Calu3 (cell line): ENCODE results near the gene DIAPH1. TPM values are rescaled to one million over a fixed set of nuclear protein-coding genes. Genes with fewer than 3 reads are reported as not detected.

Experiments used
- BruUV-seq: library from RNA; stranded (reverse); fragments of 400-500 nt; replicated peaks from 2 replicates; lab custom pipeline; 2021; lab: Mats Ljungman, UMichigan
- CTCF ChIA-PET: fragments of 300-600 bp; sonication (Branson Sonifier 250); formaldehyde crosslinking; loops from one replicate; lab custom pipeline; 2022; ENCODE audit warnings: antibody characterized with exemption; lab: Charles Lee
- DNase-seq: peaks from one replicate; pipeline ENCODE4 v3.0.0; 2022
- H3K27ac Mint-ChIP-seq: one replicate; pipeline ENCODE4 v1.8.0; 2022; ENCODE audit warnings: mixed read lengths; ENCODE audit not compliant: unreplicated experiment
- H3K27me3 Mint-ChIP-seq: one replicate; pipeline ENCODE4 v1.8.0; 2022; ENCODE audit warnings: mixed read lengths; ENCODE audit not compliant: unreplicated experiment
- H3K36me3 Mint-ChIP-seq: one replicate; pipeline ENCODE4 v1.8.0; 2022; ENCODE audit warnings: mild to moderate bottlenecking, moderate library complexity, mixed read lengths; ENCODE audit not compliant: insufficient read depth, unreplicated experiment
- H3K4me1 Mint-ChIP-seq: one replicate; pipeline ENCODE4 v1.8.0; 2022; ENCODE audit warnings: mild to moderate bottlenecking, low read depth, mixed read lengths; ENCODE audit not compliant: unreplicated experiment
- H3K4me3 Mint-ChIP-seq: one replicate; pipeline ENCODE4 v1.8.0; 2022; ENCODE audit warnings: mild to moderate bottlenecking, low read depth, moderate library complexity, mixed read lengths; ENCODE audit not compliant: unreplicated experiment
- H3K9me3 Mint-ChIP-seq: one replicate; pipeline ENCODE4 v1.8.0; 2022; ENCODE audit warnings: low read depth, mixed read lengths; ENCODE audit not compliant: unreplicated experiment
- CTCF ChIP-seq: fragments of 200-600 bp; IDR thresholded peaks from one replicate; pipeline ENCODE4 v1.8.0; 2022; ENCODE audit warnings: antibody characterized with exemption; ENCODE audit not compliant: unreplicated experiment
- intact Hi-C: fragments of 100-400 bp; cut with micrococcal nuclease; formaldehyde crosslinking; loops from one replicate; pipeline ENCODE4 v1.10.0; 2022; ENCODE audit not compliant: unreplicated experiment
- total RNA-seq: library from RNA; stranded (reverse); gene quantifications from 2 replicates; pipeline ENCODE4 v1.2.3, GENCODE V29; 2022

Gene DIAPH1
- total RNA-seq, 1 experiment from 2014 or later = 219 TPM

DNA sequence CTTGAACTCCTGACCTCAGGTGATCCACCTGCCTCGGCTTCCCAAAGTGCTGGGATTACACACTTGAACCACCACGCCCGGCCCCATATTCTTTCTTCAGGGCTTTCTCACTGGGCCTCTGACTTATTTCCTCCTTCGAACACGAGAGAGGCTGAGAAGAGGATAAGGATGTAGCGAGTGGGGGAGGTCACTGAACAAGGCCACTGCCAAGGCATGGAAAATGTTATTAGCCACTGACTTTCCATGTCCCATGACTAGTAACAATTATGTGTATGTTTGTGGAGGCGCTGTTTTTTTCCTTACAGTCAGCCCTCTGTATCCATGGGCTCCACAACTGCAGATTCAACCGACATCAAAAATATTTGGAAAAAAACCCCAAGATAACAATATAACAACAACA, 44.7 kb upstream of the DIAPH1 start:
- H3K4me3 Mint-ChIP-seq = no peak overlapping the region

DNA sequence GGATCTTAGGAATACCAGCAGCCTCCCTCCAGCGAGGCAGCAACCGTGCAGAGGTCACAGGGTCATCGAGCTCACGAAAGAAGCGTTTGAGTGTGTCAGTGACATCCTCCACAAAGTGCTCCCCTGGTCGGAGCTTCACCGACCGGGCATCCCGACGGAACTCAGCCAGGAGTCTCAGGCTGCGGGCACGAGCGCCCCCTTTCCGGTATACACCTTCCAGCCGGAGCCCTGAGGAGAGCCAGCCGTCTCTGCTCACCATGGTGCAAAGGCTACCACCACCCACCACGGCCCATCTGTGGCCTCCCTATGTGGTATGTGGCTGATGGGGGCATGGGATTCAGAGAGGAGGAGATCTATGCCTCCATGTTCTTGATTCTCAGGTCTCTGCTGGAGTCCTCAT, 43.2 kb upstream of the DIAPH1 start:
- Mint-ChIP-seq H3K4me3 (no peak overlapping the region), H3K27ac (no peak overlapping the region), H3K9me3 (peaks cover 4% of the 10 kb centered on the region), H3K27me3 (no peaks in the 10 kb centered on the region), H3K36me3 (peaks cover 5% of the 10 kb centered on the region), H3K4me1 (peaks cover 12% of the 10 kb centered on the region)
- BruUV-seq = no TSS peak
- TF ChIP-seq CTCF = no peak
- intact Hi-C loops = no loop called here
- CTCF ChIA-PET = no interaction called here
- no peak for DNase-seq

More for the DNA sequence above, 44.7 kb upstream of the DIAPH1 start:
- CTCF ChIA-PET = no interaction called here
- BruUV-seq = no TSS peak
- DNase-seq = no peak
- Mint-ChIP-seq H3K27me3 (no peaks in the 10 kb centered on the region), H3K4me1 (no peaks in the 10 kb centered on the region), H3K27ac (no peak overlapping the region), H3K9me3 (peaks cover 4% of the 10 kb centered on the region), H3K36me3 (peaks cover 5% of the 10 kb centered on the region)
- intact Hi-C loops = no loop called here
- TF ChIP-seq CTCF = no peak

DNA sequence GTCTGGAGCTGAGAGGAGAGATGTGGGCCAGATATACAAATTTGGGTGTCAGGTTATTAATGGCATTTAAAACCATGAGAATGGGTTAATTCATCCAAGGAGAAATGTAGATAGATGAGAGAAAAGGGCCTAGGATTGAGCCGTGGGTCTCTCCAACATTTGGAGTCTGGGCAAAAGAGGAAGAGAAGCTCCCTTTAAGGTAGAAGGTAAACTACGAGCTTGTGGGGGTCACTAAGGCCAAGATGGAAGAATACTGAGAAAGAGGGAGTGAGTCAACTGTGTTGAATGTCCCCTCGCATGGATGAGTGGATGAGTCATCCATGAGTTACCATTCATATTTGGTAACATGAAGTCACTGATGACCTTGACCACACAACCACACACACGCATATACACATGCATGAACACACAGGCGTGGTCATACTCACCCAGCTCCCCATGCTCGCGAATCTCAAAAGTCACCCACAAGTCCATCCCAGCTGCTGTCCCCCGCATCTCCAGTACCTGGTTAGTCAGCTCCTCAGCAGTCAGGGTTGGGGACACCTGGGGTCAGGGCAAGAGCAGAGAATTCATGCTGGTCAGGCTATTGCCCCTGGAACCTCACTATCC, 39.2 kb upstream of the DIAPH1 start:
- Mint-ChIP-seq H3K27me3 (no peaks in the 10 kb centered on the region), H3K9me3 (peaks cover 4% of the 10 kb centered on the region), H3K36me3 (peaks cover 4% of the 10 kb centered on the region), H3K27ac (no peak overlapping the region), H3K4me1 (peaks cover 12% of the 10 kb centered on the region), H3K4me3 (no peak overlapping the region)
- CTCF ChIA-PET = interaction anchor here (0.5 to 0.6 kb wide), 2 partner anchors 8 to 14 kb away, joined by 3 read pairs; no protein-coding TSS in a partner anchor
- no peak for TF ChIP-seq CTCF
- no TSS peak for BruUV-seq
- DNase-seq = no peak
- intact Hi-C loops = no loop called here

- Mint-ChIP-seq H3K4me3 (no peak overlapping the region), H3K9me3 (peaks cover 4% of the 10 kb centered on the region), H3K27ac (no peak overlapping the region), H3K4me1 (peaks cover 15% of the 10 kb centered on the region), H3K36me3 (peaks cover 4% of the 10 kb centered on the region), H3K27me3 (no peaks in the 10 kb centered on the region)
- DNase-seq = no peak
- CTCF ChIA-PET = interaction anchor here (0.6 kb wide), 2 partner anchors 9 to 232 kb away, joined by 3 read pairs; no protein-coding TSS in a partner anchor
- TF ChIP-seq CTCF = no peak
- BruUV-seq = no TSS peak
- intact Hi-C loops = no loop called here
Measured at GRCh38 chr5:141657404-141657803, 38.6 kb upstream of the DIAPH1 start.
